Measurements from ENCODE around the gene NSUN6. TPM values are rescaled to one million over a fixed set of nuclear protein-coding genes. Genes with fewer than 3 reads are reported as not detected.

Gene NSUN6
- total RNA-seq, 2 experiments from 2014 or later = 23.2 to 27.2 TPM

DNA sequence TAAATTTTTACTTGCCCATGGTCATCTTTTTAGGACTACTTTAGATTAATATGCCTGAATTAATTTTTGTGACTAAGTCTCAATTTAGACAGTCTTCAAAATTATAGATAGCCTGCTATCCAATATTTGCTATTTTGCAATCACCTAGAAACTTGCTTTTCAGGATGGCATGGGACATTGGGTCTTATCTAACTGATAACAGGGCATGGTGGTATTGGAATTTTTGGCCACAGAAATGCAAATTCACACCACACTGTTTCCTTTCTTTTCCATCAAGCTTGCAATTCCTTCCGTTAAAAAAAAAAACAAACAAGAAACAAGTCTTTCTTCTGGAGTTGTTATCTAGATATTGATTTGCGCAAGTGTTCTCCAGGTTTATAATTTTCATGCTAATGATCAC, 16.6 kb upstream of the NSUN6 start:
- Histone ChIP-seq H3K9me2 (ENCODE audit: insufficient read depth, low read length) (no peaks in the 10 kb centered on the region), H3K27ac (ENCODE audit: low read depth, low read length, poor library complexity, severe bottlenecking) (no peak overlapping the region), H3K79me2 (ENCODE audit: insufficient read depth, low read depth, low read length) (peaks cover 73% of the 10 kb centered on the region), H3K4me3 (ENCODE audit: low read depth, low read length, poor library complexity, severe bottlenecking) (no peak overlapping the region), H3K36me3 (ENCODE audit: insufficient read depth, low read length) (peaks cover 91% of the 10 kb centered on the region), H3K9me3 (ENCODE audit: low read length) (no peaks in the 10 kb centered on the region), H4K20me1 (ENCODE audit: insufficient read depth, low read length) (0 out of 2 replicates have a peak, but pooled peaks cover 7% of the 10 kb centered on the region), H3K4me1 (ENCODE audit: insufficient read depth, low read length, poor library complexity, severe bottlenecking) (no peaks in the 10 kb centered on the region), H3K4me2 (ENCODE audit: low read length) (no peak overlapping the region), H2AFZ (ENCODE audit: low read length) (no peak overlapping the region)
- intact Hi-C loops (cut with micrococcal nuclease; ENCODE audit: unreplicated experiment) = no loop called here
- DNase-seq (ENCODE audit: low spot score) = no peak
- POLR2A ChIA-PET = interaction anchor here (0.5 to 2.7 kb wide), 4 partner anchors 9 to 1489 kb away, joined by 3 to 11 read pairs (median 6); partner anchors contain the start of gene ARL5B
- no peak for TF ChIP-seq CTCF (conservative IDR thresholded peaks at IDR 0.05; ENCODE audit: low read length)
- TF ChIP-seq EZH2phosphoT487 (IDR thresholded peaks at IDR 0.05; ENCODE audit: borderline replicate concordance, low read depth, low read length) = no peak
- CTCF ChIA-PET (ENCODE audit: unreplicated experiment) = no interaction called here
- no TSS peak for BruUV-seq (replicated peaks)

DNA sequence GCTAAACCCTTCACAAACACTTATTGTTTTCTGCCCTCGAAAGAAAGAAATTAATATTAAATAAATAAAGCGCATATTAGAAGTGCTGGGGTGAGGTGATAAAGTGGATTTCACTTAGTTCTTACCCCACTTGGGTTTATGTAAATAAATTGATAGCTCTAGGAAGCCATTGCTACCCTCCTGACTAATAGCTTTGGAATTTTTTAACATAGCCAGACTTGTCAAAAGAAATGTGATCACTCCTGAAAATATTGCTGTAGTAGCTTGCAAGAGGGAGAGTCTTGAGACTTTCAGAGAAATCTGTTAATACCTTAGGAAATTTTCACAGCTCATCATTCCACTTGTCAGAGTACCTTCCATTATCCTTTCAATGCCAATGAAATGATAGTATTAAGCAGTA, 15.4 kb upstream of the NSUN6 start:
- H4K20me1 ChIP-seq (ENCODE audit: insufficient read depth, low read length) = peaks cover 10% of the 10 kb centered on the region
- TF ChIP-seq CTCF (conservative IDR thresholded peaks at IDR 0.05; ENCODE audit: low read length) = no peak
- TF ChIP-seq EZH2phosphoT487 (IDR thresholded peaks at IDR 0.05; ENCODE audit: borderline replicate concordance, low read depth, low read length) = no peak
- H3K36me3 ChIP-seq (ENCODE audit: insufficient read depth, low read length) = peaks cover 85% of the 10 kb centered on the region
- no peak overlapping the region for H2AFZ ChIP-seq (ENCODE audit: low read length)
- CTCF ChIA-PET (ENCODE audit: unreplicated experiment) = no interaction called here
- H3K9me3 ChIP-seq (ENCODE audit: low read length) = no peaks in the 10 kb centered on the region
- H3K4me2 ChIP-seq (ENCODE audit: low read length) = no peak overlapping the region
- peaks cover 8% of the 10 kb centered on the region for H3K4me1 ChIP-seq (ENCODE audit: insufficient read depth, low read length, poor library complexity, severe bottlenecking)
- POLR2A ChIA-PET = interaction anchor here (0.6 to 2.8 kb wide), 6 partner anchors 8 to 706 kb away, joined by 3 to 19 read pairs (median 4); partner anchors contain the start of gene ARL5B
- no peak for DNase-seq (ENCODE audit: low spot score)
- no peak overlapping the region for H3K27ac ChIP-seq (ENCODE audit: low read depth, low read length, poor library complexity, severe bottlenecking)
- H3K4me3 ChIP-seq (ENCODE audit: low read depth, low read length, poor library complexity, severe bottlenecking) = no peak overlapping the region
- intact Hi-C loops (cut with micrococcal nuclease; ENCODE audit: unreplicated experiment) = no loop called here
- no TSS peak for BruUV-seq (replicated peaks)
- H3K79me2 ChIP-seq (ENCODE audit: insufficient read depth, low read depth, low read length) = peaks cover 79% of the 10 kb centered on the region
- H3K9me2 ChIP-seq (ENCODE audit: insufficient read depth, low read length) = no peaks in the 10 kb centered on the region

GRCh38 chr10:18665815-18666558, 14.6 kb upstream of the NSUN6 start:
- CTCF ChIA-PET (ENCODE audit: unreplicated experiment) = no interaction called here
- no peak overlapping the region for H3K27ac ChIP-seq (ENCODE audit: low read depth, low read length, poor library complexity, severe bottlenecking)

More at GRCh38 chr10:18665815-18666558, 14.6 kb upstream of the NSUN6 start:
- H3K9me2 ChIP-seq (ENCODE audit: insufficient read depth, low read length) = no peaks in the 10 kb centered on the region
- H4K20me1 ChIP-seq (ENCODE audit: insufficient read depth, low read length) = peaks cover 18% of the 10 kb centered on the region
- no peak overlapping the region for H3K4me3 ChIP-seq (ENCODE audit: low read depth, low read length, poor library complexity, severe bottlenecking)
- H3K4me1 ChIP-seq (ENCODE audit: insufficient read depth, low read length, poor library complexity, severe bottlenecking) = peaks cover 16% of the 10 kb centered on the region
- peaks cover 87% of the 10 kb centered on the region for H3K79me2 ChIP-seq (ENCODE audit: insufficient read depth, low read depth, low read length)
- peaks cover 83% of the 10 kb centered on the region for H3K36me3 ChIP-seq (ENCODE audit: insufficient read depth, low read length)
- H3K9me3 ChIP-seq (ENCODE audit: low read length) = no peaks in the 10 kb centered on the region
- H3K4me2 ChIP-seq (ENCODE audit: low read length) = no peak overlapping the region
- no TSS peak for BruUV-seq (replicated peaks)
- H2AFZ ChIP-seq (ENCODE audit: low read length) = no peak overlapping the region
- intact Hi-C loops (cut with micrococcal nuclease; ENCODE audit: unreplicated experiment) = no loop called here
- no peak for TF ChIP-seq EZH2phosphoT487 (IDR thresholded peaks at IDR 0.05; ENCODE audit: borderline replicate concordance, low read depth, low read length)
- TF ChIP-seq CTCF (conservative IDR thresholded peaks at IDR 0.05; ENCODE audit: low read length) = no peak
- no peak for DNase-seq (ENCODE audit: low spot score)
- POLR2A ChIA-PET = interaction anchor here (0.6 to 2.8 kb wide), 6 partner anchors 10 to 414 kb away, joined by 3 to 19 read pairs (median 4); no protein-coding TSS in a partner anchor

Data from OCI-LY7 (cell line).